IMR-90 (cell line): ENCODE results near the gene AKT3. TPM values are rescaled to one million over a fixed set of nuclear protein-coding genes. Genes with fewer than 3 reads are reported as not detected.

Experiments used
- ATAC-seq: fragments of 200-7000 bp; cut with Tn5 transposase; 2 replicates; pipeline ENCODE4 v1.9.1; 2020; ENCODE audit warnings: low read depth, mild to moderate bottlenecking, moderate library complexity
- BruUV-seq: library from RNA; stranded (reverse); fragments of 400-500 nt; replicated peaks from 2 replicates; lab custom pipeline; 2021; lab: Mats Ljungman, UMichigan
- CTCF ChIA-PET: fragments of 300-600 bp; formaldehyde crosslinking; extraction: SDS; loops from one replicate; lab custom pipeline; 2021; ENCODE audit warnings: antibody characterized with exemption; lab: Yijun Ruan, JAX
- POLR2A ChIA-PET: fragments of 300-600 bp; sonication (Branson Sonifier 250); formaldehyde crosslinking; loops from one replicate; lab custom pipeline; 2022; ENCODE audit warnings: antibody characterized with exemption; ENCODE audit not compliant: unreplicated experiment; lab: Charles Lee
- DNase-seq: peaks from one replicate; pipeline ENCODE4 v3.0.0; 2013
- H2AFZ ChIP-seq: replicated peaks from 2 replicates; pipeline ENCODE3; 2013; ENCODE audit warnings: low read length, mild to moderate bottlenecking; ENCODE audit not compliant: poor library complexity
- H2AK5ac ChIP-seq: 2 replicates; pipeline ENCODE4 v1.6.1; 2013; ENCODE audit warnings: low read depth, low read length, inconsistent platforms
- H2AK9ac ChIP-seq: replicated peaks from 2 replicates; pipeline ENCODE3; 2013; ENCODE audit warnings: mild to moderate bottlenecking, low read depth, low read length, moderate library complexity; ENCODE audit not compliant: poor library complexity
- H2BK120ac ChIP-seq: 2 replicates; pipeline ENCODE4 v1.6.1; 2013; ENCODE audit warnings: low read depth, low read length, inconsistent platforms
- H2BK15ac ChIP-seq: 3 replicates; pipeline ENCODE4 v1.6.1; 2013; ENCODE audit warnings: low read depth, low read length, inconsistent platforms
- H2BK20ac ChIP-seq: 2 replicates; pipeline ENCODE4 v1.6.1; 2013; ENCODE audit warnings: low read depth, mild to moderate bottlenecking, inconsistent platforms, low read length, moderate library complexity
- H2BK5ac ChIP-seq: 2 replicates; pipeline ENCODE4 v1.6.1; 2013; ENCODE audit warnings: mild to moderate bottlenecking, low read depth, low read length, inconsistent platforms; ENCODE audit not compliant: poor library complexity, severe bottlenecking
- H3K14ac ChIP-seq: replicated peaks from 2 replicates; pipeline ENCODE4 v1.6.1; 2013; ENCODE audit warnings: low read depth, low read length, inconsistent platforms
- H3K18ac ChIP-seq: 2 replicates; pipeline ENCODE4 v1.6.1; 2013; ENCODE audit warnings: low read depth, low read length, control low read depth
- H3K23ac ChIP-seq: 2 replicates; pipeline ENCODE4 v1.6.1; 2013; ENCODE audit warnings: low read depth, low read length, inconsistent platforms
- H3K27ac ChIP-seq: 2 replicates; pipeline ENCODE4 v1.5.1; 2013; ENCODE audit warnings: mild to moderate bottlenecking, control low read depth, low read length; ENCODE audit not compliant: insufficient read depth
- H3K27me3 ChIP-seq: 2 replicates; pipeline ENCODE4 v1.6.1; 2013; ENCODE audit warnings: low read length; ENCODE audit not compliant: control insufficient read depth, insufficient read depth
- H3K36me3 ChIP-seq: 2 replicates; pipeline ENCODE4 v1.6.1; 2013; ENCODE audit warnings: low read length, mixed read lengths; ENCODE audit not compliant: control insufficient read depth, insufficient read depth
- H3K4ac ChIP-seq: 2 replicates; pipeline ENCODE4 v1.6.1; 2013; ENCODE audit warnings: low read depth, low read length, inconsistent platforms
- H3K4me1 ChIP-seq: 2 replicates; pipeline ENCODE4 v1.6.1; 2013; ENCODE audit warnings: low read length, mixed read lengths; ENCODE audit not compliant: control insufficient read depth, insufficient read depth
- H3K4me2 ChIP-seq: 2 replicates; pipeline ENCODE4 v1.6.1; 2013; ENCODE audit warnings: low read depth, mild to moderate bottlenecking, control low read depth, low read length, moderate library complexity
- H3K4me3 ChIP-seq: 2 replicates; pipeline ENCODE4 v1.5.1; 2013; ENCODE audit warnings: low read depth, mild to moderate bottlenecking, control low read depth, low read length, moderate library complexity; ENCODE audit not compliant: insufficient read depth
- H3K56ac ChIP-seq: 2 replicates; pipeline ENCODE4 v1.6.1; 2013; ENCODE audit warnings: low read length, inconsistent platforms; ENCODE audit not compliant: insufficient read depth; ENCODE audit errors: extremely low read depth
- H3K79me1 ChIP-seq, 2 experiments: 2 replicates each; pipeline ENCODE4 v1.6.1; 2013; ENCODE audit warnings: low read length in 2 of 2, inconsistent platforms in 1 of 2, low read depth in 1 of 2
- H3K9ac ChIP-seq: 2 replicates; pipeline ENCODE4 v1.6.1; 2013; ENCODE audit warnings: low read depth, low read length, control low read depth
- H3K9me1 ChIP-seq: 2 replicates; pipeline ENCODE4 v1.6.1; 2013; ENCODE audit warnings: low read length, inconsistent platforms; ENCODE audit not compliant: insufficient read depth
- H3K9me3 ChIP-seq: 2 replicates; pipeline ENCODE4 v1.6.1; 2013; ENCODE audit warnings: low read length; ENCODE audit not compliant: control insufficient read depth, insufficient read depth
- H4K20me1 ChIP-seq: 2 replicates; pipeline ENCODE4 v1.6.1; 2013; ENCODE audit warnings: low read length, inconsistent platforms; ENCODE audit not compliant: insufficient read depth
- H4K5ac ChIP-seq: 2 replicates; pipeline ENCODE4 v1.6.1; 2013; ENCODE audit warnings: mild to moderate bottlenecking, low read depth, low read length, control low read depth
- H4K8ac ChIP-seq, 2 experiments: 2 replicates each; pipeline ENCODE4 v1.6.1; 2013; ENCODE audit warnings: low read depth in 2 of 2, low read length in 2 of 2, control low read depth in 1 of 2, inconsistent platforms in 1 of 2
- H4K91ac ChIP-seq: 2 replicates; pipeline ENCODE4 v1.6.1; 2013; ENCODE audit warnings: low read depth, low read length, inconsistent platforms; ENCODE audit not compliant: insufficient read depth
- BHLHE40 ChIP-seq: fragments of 150-350 bp; IDR thresholded peaks from 2 replicates; pipeline ENCODE4 v1.6.1; 2016; ENCODE audit warnings: mild to moderate bottlenecking, low read depth, low read length
- CEBPB ChIP-seq: IDR thresholded peaks from 2 replicates; pipeline ENCODE4 v1.6.1; 2012; ENCODE audit warnings: low read depth, low read length, improper control_type of control experiment
- CHD1 ChIP-seq: IDR thresholded peaks from 2 replicates; pipeline ENCODE4 v1.6.1; 2012; ENCODE audit warnings: low read depth, low read length, improper control_type of control experiment
- CTCF ChIP-seq: conservative IDR thresholded peaks from 2 replicates; pipeline ENCODE4 v1.5.1; 2012; ENCODE audit warnings: mild to moderate bottlenecking, low read depth, low read length, improper control_type of control experiment
- ELK1 ChIP-seq: fragments of 150-350 bp; IDR thresholded peaks from 2 replicates; pipeline ENCODE4 v1.6.1; 2016; ENCODE audit warnings: low read depth, mild to moderate bottlenecking, low read length, moderate library complexity, borderline replicate concordance
- FOS ChIP-seq: fragments of 150-350 bp; IDR thresholded peaks from 2 replicates; pipeline ENCODE4 v1.6.1; 2016; ENCODE audit warnings: low read depth, low read length
- MAFK ChIP-seq: IDR thresholded peaks from 2 replicates; pipeline ENCODE4 v1.6.1; 2012; ENCODE audit warnings: low read depth, low read length, improper control_type of control experiment
- MAZ ChIP-seq: IDR thresholded peaks from 2 replicates; pipeline ENCODE4 v1.6.1; 2012; ENCODE audit warnings: low read depth, mild to moderate bottlenecking, low read length, improper control_type of control experiment, moderate library complexity, borderline replicate concordance
- POLR2A ChIP-seq: IDR thresholded peaks from 2 replicates; pipeline ENCODE4 v1.6.1; 2012; ENCODE audit warnings: mild to moderate bottlenecking, low read depth, low read length
- RAD21 ChIP-seq: IDR thresholded peaks from 2 replicates; pipeline ENCODE4 v1.6.1; 2012; ENCODE audit warnings: low read length, improper control_type of control experiment
- RCOR1 ChIP-seq: IDR thresholded peaks from 2 replicates; pipeline ENCODE4 v1.6.1; 2012; ENCODE audit warnings: mild to moderate bottlenecking, low read length, improper control_type of control experiment; ENCODE audit not compliant: insufficient replicate concordance
- RFX5 ChIP-seq: IDR thresholded peaks from 2 replicates; pipeline ENCODE4 v1.8.0; 2012; ENCODE audit warnings: low read depth, mild to moderate bottlenecking, low read length, moderate library complexity
- SMC3 ChIP-seq: fragments of 150-350 bp; IDR thresholded peaks from 2 replicates; pipeline ENCODE4 v1.6.1; 2016; ENCODE audit warnings: low read depth, mild to moderate bottlenecking, antibody characterized with exemption, low read length, moderate library complexity
- USF2 ChIP-seq: fragments of 150-350 bp; IDR thresholded peaks from 2 replicates; pipeline ENCODE4 v1.6.1; 2017; ENCODE audit warnings: mild to moderate bottlenecking, antibody characterized with exemption, low read length, low read depth
- WGBS, 2 experiments: methylation state at CpG; one replicate each; pipeline versions ENCODE4 v1.1.5 to v1.1.7; 2013; ENCODE audit warnings: missing lambda C conversion rate in 2 of 2; ENCODE audit not compliant: insufficient read length in 1 of 2; ENCODE audit errors: extremely low coverage in 2 of 2; 5-methylcytosine and 5-hydroxymethylcytosine counted together
- dilution Hi-C: fragments of 300-500 bp; cut with HindIII; formaldehyde crosslinking; loops from one replicate; pipeline ENCODE4 v1.14.3; 2018; ENCODE audit warnings: low sequenced_read_pairs; ENCODE audit not compliant: unreplicated experiment
- in situ Hi-C: fragments of 300-500 bp; cut with MboI; formaldehyde crosslinking; loops from 3 replicates; pipeline ENCODE4 v1.14.3; 2019; ENCODE audit warnings: low sequenced_read_pairs, inconsistent platforms, mixed read lengths
- intact Hi-C: fragments of 100-400 bp; cut with micrococcal nuclease; formaldehyde crosslinking; loops from 2 replicates; pipeline ENCODE4 v1.10.0; 2022
- polyA plus RNA-seq, 3 experiments: library from polyadenylated mRNA; depleted of rRNA; stranded (reverse); fragments of >200 nt; gene quantifications; 2 replicates each; pipeline ENCODE4 v1.2.3, GENCODE V29; 2012; ENCODE audit warnings: low replicate concordance in 1 of 3
- total RNA-seq: library from RNA; depleted of rRNA; stranded (reverse); fragments of >200 nt; gene quantifications from 2 replicates; pipeline ENCODE4 v1.2.3, GENCODE V29; 2012

AKT3 gene
- total and polyA plus RNA-seq, 2 of the 4 experiments (the other 2 are of a cell fraction): 15.2 to 19.4 TPM

- no peak overlapping the region for H3K18ac ChIP-seq
- POLR2A ChIA-PET: no interaction called here
- DNase-seq: peak; percentile 93
- H3K9me1 ChIP-seq: peaks cover 11% of the 10 kb centered on the region
- no CpG with 5 or more reads among the region's 2 CpGs for WGBS, 2 experiments
- H4K8ac ChIP-seq: 0 out of 4 replicates have a peak overlapping the region, but pooled peaks of 1 of the 2 experiments have one; percentile 15
- H2BK5ac ChIP-seq: peak overlapping the region; percentile 79
- H2AK5ac ChIP-seq: 0 out of 2 replicates have a peak overlapping the region, but pooled peaks have one; percentile 1
- peaks cover 11 to 15% of the 10 kb centered on the region in 2 experiments for H3K79me1 ChIP-seq
- H3K36me3 ChIP-seq: peaks cover 4% of the 10 kb centered on the region
- H2AK9ac ChIP-seq: no peak overlapping the region
- no peak overlapping the region for H2BK120ac ChIP-seq
- in situ Hi-C loops (no loop called here), dilution Hi-C loops (no loop called here), intact Hi-C loops (no loop called here)
- H4K20me1 ChIP-seq: no peaks in the 10 kb centered on the region
- H3K4me2 ChIP-seq: no peak overlapping the region
- H2BK20ac ChIP-seq: no peak overlapping the region
- CTCF ChIA-PET: no interaction called here
- H3K9me3 ChIP-seq: peaks cover 3% of the 10 kb centered on the region
- no TSS peak for BruUV-seq
- no peak overlapping the region for H3K23ac ChIP-seq
- H2BK15ac ChIP-seq: no peak overlapping the region
- no peak overlapping the region for H4K5ac ChIP-seq
- H3K27ac ChIP-seq: no peak overlapping the region
- H3K9ac ChIP-seq: no peak overlapping the region
- H4K91ac ChIP-seq: no peak overlapping the region
- ATAC-seq: peak; percentile 60; the same call in 1 of the 2 replicates
- no peak overlapping the region for H3K4ac ChIP-seq
- H3K4me1 ChIP-seq: peaks cover 4% of the 10 kb centered on the region
- no peak overlapping the region for H3K14ac ChIP-seq
- H3K27me3 ChIP-seq: no peaks in the 10 kb centered on the region
- H2AFZ ChIP-seq: no peak overlapping the region
- TF ChIP-seq BHLHE40 (peak; percentile 47; the same call in 1 of the 2 replicates), RFX5 (no peak), RCOR1 (no peak), MAZ (no peak), MAFK (peak; percentile 23; the same call in 1 of the 2 replicates), CTCF (no peak), CHD1 (no peak), USF2 (no peak), RAD21 (no peak), POLR2A (no peak), ELK1 (no peak), FOS (no peak), SMC3 (no peak), CEBPB (peak; percentile 67; the same call in 1 of the 2 replicates)
- H3K56ac ChIP-seq: no peak overlapping the region
- H3K4me3 ChIP-seq: no peak overlapping the region
These were observed 251.6 kb downstream of the AKT3 start for GRCh38 chr1:243598433-243598832.
